IMR-90 (cell line): Measurements from ENCODE around the gene PLCB2. TPM values are rescaled to one million over a fixed set of nuclear protein-coding genes. Genes with fewer than 3 reads are reported as not detected.

Source experiments
- ATAC-seq: fragments of 200-7000 bp; cut with Tn5 transposase; 2 replicates; pipeline ENCODE4 v1.9.1; 2020; ENCODE audit warnings: low read depth, mild to moderate bottlenecking, moderate library complexity
- BruUV-seq: library from RNA; stranded (reverse); fragments of 400-500 nt; replicated peaks from 2 replicates; lab custom pipeline; 2021; lab: Mats Ljungman, UMichigan
- CTCF ChIA-PET: fragments of 300-600 bp; formaldehyde crosslinking; extraction: SDS; loops from one replicate; lab custom pipeline; 2021; ENCODE audit warnings: antibody characterized with exemption; lab: Yijun Ruan, JAX
- POLR2A ChIA-PET: fragments of 300-600 bp; sonication (Branson Sonifier 250); formaldehyde crosslinking; loops from one replicate; lab custom pipeline; 2022; ENCODE audit warnings: antibody characterized with exemption; ENCODE audit not compliant: unreplicated experiment; lab: Charles Lee
- DNase-seq: peaks from one replicate; pipeline ENCODE4 v3.0.0; 2013
- H2AFZ ChIP-seq: replicated peaks from 2 replicates; pipeline ENCODE3; 2013; ENCODE audit warnings: low read length, mild to moderate bottlenecking; ENCODE audit not compliant: poor library complexity
- H2AK5ac ChIP-seq: 2 replicates; pipeline ENCODE4 v1.6.1; 2013; ENCODE audit warnings: low read depth, low read length, inconsistent platforms
- H2AK9ac ChIP-seq: replicated peaks from 2 replicates; pipeline ENCODE3; 2013; ENCODE audit warnings: mild to moderate bottlenecking, low read depth, low read length, moderate library complexity; ENCODE audit not compliant: poor library complexity
- H2BK120ac ChIP-seq: 2 replicates; pipeline ENCODE4 v1.6.1; 2013; ENCODE audit warnings: low read depth, low read length, inconsistent platforms
- H2BK15ac ChIP-seq: 3 replicates; pipeline ENCODE4 v1.6.1; 2013; ENCODE audit warnings: low read depth, low read length, inconsistent platforms
- H2BK20ac ChIP-seq: 2 replicates; pipeline ENCODE4 v1.6.1; 2013; ENCODE audit warnings: low read depth, mild to moderate bottlenecking, inconsistent platforms, low read length, moderate library complexity
- H2BK5ac ChIP-seq: 2 replicates; pipeline ENCODE4 v1.6.1; 2013; ENCODE audit warnings: mild to moderate bottlenecking, low read depth, low read length, inconsistent platforms; ENCODE audit not compliant: poor library complexity, severe bottlenecking
- H3K14ac ChIP-seq: replicated peaks from 2 replicates; pipeline ENCODE4 v1.6.1; 2013; ENCODE audit warnings: low read depth, low read length, inconsistent platforms
- H3K18ac ChIP-seq: 2 replicates; pipeline ENCODE4 v1.6.1; 2013; ENCODE audit warnings: low read depth, low read length, control low read depth
- H3K23ac ChIP-seq: 2 replicates; pipeline ENCODE4 v1.6.1; 2013; ENCODE audit warnings: low read depth, low read length, inconsistent platforms
- H3K27ac ChIP-seq: 2 replicates; pipeline ENCODE4 v1.5.1; 2013; ENCODE audit warnings: mild to moderate bottlenecking, control low read depth, low read length; ENCODE audit not compliant: insufficient read depth
- H3K27me3 ChIP-seq: 2 replicates; pipeline ENCODE4 v1.6.1; 2013; ENCODE audit warnings: low read length; ENCODE audit not compliant: control insufficient read depth, insufficient read depth
- H3K36me3 ChIP-seq: 2 replicates; pipeline ENCODE4 v1.6.1; 2013; ENCODE audit warnings: low read length, mixed read lengths; ENCODE audit not compliant: control insufficient read depth, insufficient read depth
- H3K4ac ChIP-seq: 2 replicates; pipeline ENCODE4 v1.6.1; 2013; ENCODE audit warnings: low read depth, low read length, inconsistent platforms
- H3K4me1 ChIP-seq: 2 replicates; pipeline ENCODE4 v1.6.1; 2013; ENCODE audit warnings: low read length, mixed read lengths; ENCODE audit not compliant: control insufficient read depth, insufficient read depth
- H3K4me2 ChIP-seq: 2 replicates; pipeline ENCODE4 v1.6.1; 2013; ENCODE audit warnings: low read depth, mild to moderate bottlenecking, control low read depth, low read length, moderate library complexity
- H3K4me3 ChIP-seq: 2 replicates; pipeline ENCODE4 v1.5.1; 2013; ENCODE audit warnings: low read depth, mild to moderate bottlenecking, control low read depth, low read length, moderate library complexity; ENCODE audit not compliant: insufficient read depth
- H3K56ac ChIP-seq: 2 replicates; pipeline ENCODE4 v1.6.1; 2013; ENCODE audit warnings: low read length, inconsistent platforms; ENCODE audit not compliant: insufficient read depth; ENCODE audit errors: extremely low read depth
- H3K79me1 ChIP-seq, 2 experiments: 2 replicates each; pipeline ENCODE4 v1.6.1; 2013; ENCODE audit warnings: low read length in 2 of 2, inconsistent platforms in 1 of 2, low read depth in 1 of 2
- H3K9ac ChIP-seq: 2 replicates; pipeline ENCODE4 v1.6.1; 2013; ENCODE audit warnings: low read depth, low read length, control low read depth
- H3K9me1 ChIP-seq: 2 replicates; pipeline ENCODE4 v1.6.1; 2013; ENCODE audit warnings: low read length, inconsistent platforms; ENCODE audit not compliant: insufficient read depth
- H3K9me3 ChIP-seq: 2 replicates; pipeline ENCODE4 v1.6.1; 2013; ENCODE audit warnings: low read length; ENCODE audit not compliant: control insufficient read depth, insufficient read depth
- H4K20me1 ChIP-seq: 2 replicates; pipeline ENCODE4 v1.6.1; 2013; ENCODE audit warnings: low read length, inconsistent platforms; ENCODE audit not compliant: insufficient read depth
- H4K5ac ChIP-seq: 2 replicates; pipeline ENCODE4 v1.6.1; 2013; ENCODE audit warnings: mild to moderate bottlenecking, low read depth, low read length, control low read depth
- H4K8ac ChIP-seq, 2 experiments: 2 replicates each; pipeline ENCODE4 v1.6.1; 2013; ENCODE audit warnings: low read depth in 2 of 2, low read length in 2 of 2, control low read depth in 1 of 2, inconsistent platforms in 1 of 2
- H4K91ac ChIP-seq: 2 replicates; pipeline ENCODE4 v1.6.1; 2013; ENCODE audit warnings: low read depth, low read length, inconsistent platforms; ENCODE audit not compliant: insufficient read depth
- BHLHE40 ChIP-seq: fragments of 150-350 bp; IDR thresholded peaks from 2 replicates; pipeline ENCODE4 v1.6.1; 2016; ENCODE audit warnings: mild to moderate bottlenecking, low read depth, low read length
- CEBPB ChIP-seq: IDR thresholded peaks from 2 replicates; pipeline ENCODE4 v1.6.1; 2012; ENCODE audit warnings: low read depth, low read length, improper control_type of control experiment
- CHD1 ChIP-seq: IDR thresholded peaks from 2 replicates; pipeline ENCODE4 v1.6.1; 2012; ENCODE audit warnings: low read depth, low read length, improper control_type of control experiment
- FOS ChIP-seq: fragments of 150-350 bp; IDR thresholded peaks from 2 replicates; pipeline ENCODE4 v1.6.1; 2016; ENCODE audit warnings: low read depth, low read length
- MAFK ChIP-seq: IDR thresholded peaks from 2 replicates; pipeline ENCODE4 v1.6.1; 2012; ENCODE audit warnings: low read depth, low read length, improper control_type of control experiment
- MAZ ChIP-seq: IDR thresholded peaks from 2 replicates; pipeline ENCODE4 v1.6.1; 2012; ENCODE audit warnings: low read depth, mild to moderate bottlenecking, low read length, improper control_type of control experiment, moderate library complexity, borderline replicate concordance
- MXI1 ChIP-seq: IDR thresholded peaks from 2 replicates; pipeline ENCODE4 v1.6.1; 2012; ENCODE audit warnings: low read depth, mild to moderate bottlenecking, low read length, moderate library complexity, borderline replicate concordance
- NFE2L2 ChIP-seq: fragments of 150-350 bp; IDR thresholded peaks from 2 replicates; pipeline ENCODE4 v1.6.1; 2016; ENCODE audit warnings: low read depth, mild to moderate bottlenecking, low read length
- POLR2A ChIP-seq: IDR thresholded peaks from 2 replicates; pipeline ENCODE4 v1.6.1; 2012; ENCODE audit warnings: mild to moderate bottlenecking, low read depth, low read length
- RAD21 ChIP-seq: IDR thresholded peaks from 2 replicates; pipeline ENCODE4 v1.6.1; 2012; ENCODE audit warnings: low read length, improper control_type of control experiment
- RCOR1 ChIP-seq: IDR thresholded peaks from 2 replicates; pipeline ENCODE4 v1.6.1; 2012; ENCODE audit warnings: mild to moderate bottlenecking, low read length, improper control_type of control experiment; ENCODE audit not compliant: insufficient replicate concordance
- RFX5 ChIP-seq: IDR thresholded peaks from 2 replicates; pipeline ENCODE4 v1.8.0; 2012; ENCODE audit warnings: low read depth, mild to moderate bottlenecking, low read length, moderate library complexity
- SMC3 ChIP-seq: fragments of 150-350 bp; IDR thresholded peaks from 2 replicates; pipeline ENCODE4 v1.6.1; 2016; ENCODE audit warnings: low read depth, mild to moderate bottlenecking, antibody characterized with exemption, low read length, moderate library complexity
- WGBS, 2 experiments: methylation state at CpG; one replicate each; pipeline versions ENCODE4 v1.1.5 to v1.1.7; 2013; ENCODE audit warnings: missing lambda C conversion rate in 2 of 2; ENCODE audit not compliant: insufficient read length in 1 of 2; ENCODE audit errors: extremely low coverage in 2 of 2; 5-methylcytosine and 5-hydroxymethylcytosine counted together
- dilution Hi-C: fragments of 300-500 bp; cut with HindIII; formaldehyde crosslinking; loops from one replicate; pipeline ENCODE4 v1.14.3; 2018; ENCODE audit warnings: low sequenced_read_pairs; ENCODE audit not compliant: unreplicated experiment
- in situ Hi-C: fragments of 300-500 bp; cut with MboI; formaldehyde crosslinking; loops from 3 replicates; pipeline ENCODE4 v1.14.3; 2019; ENCODE audit warnings: low sequenced_read_pairs, inconsistent platforms, mixed read lengths
- intact Hi-C: fragments of 100-400 bp; cut with micrococcal nuclease; formaldehyde crosslinking; loops from 2 replicates; pipeline ENCODE4 v1.10.0; 2022
- polyA plus RNA-seq, 3 experiments: library from polyadenylated mRNA; depleted of rRNA; stranded (reverse); fragments of >200 nt; gene quantifications; 2 replicates each; pipeline ENCODE4 v1.2.3, GENCODE V29; 2012; ENCODE audit warnings: low replicate concordance in 1 of 3
- total RNA-seq: library from RNA; depleted of rRNA; stranded (reverse); fragments of >200 nt; gene quantifications from 2 replicates; pipeline ENCODE4 v1.2.3, GENCODE V29; 2012
- TF ChIP-seq, protein P1 (sequence below): fragments of 150-350 bp; IDR thresholded peaks from 2 replicates; pipeline ENCODE4 v1.6.1; 2016; ENCODE audit warnings: low read depth, mild to moderate bottlenecking, low read length, moderate library complexity, borderline replicate concordance
- TF ChIP-seq, protein P2 (sequence below): conservative IDR thresholded peaks from 2 replicates; pipeline ENCODE4 v1.5.1; 2012; ENCODE audit warnings: mild to moderate bottlenecking, low read depth, low read length, improper control_type of control experiment
- TF ChIP-seq, protein P3 (sequence below): fragments of 150-350 bp; IDR thresholded peaks from 2 replicates; pipeline ENCODE4 v1.6.1; 2017; ENCODE audit warnings: mild to moderate bottlenecking, antibody characterized with exemption, low read length, low read depth

PLCB2 gene
- total and polyA plus RNA-seq, 2 of the 4 experiments (the other 2 are of a cell fraction) = 0.18 to 1.4 TPM

DNA sequence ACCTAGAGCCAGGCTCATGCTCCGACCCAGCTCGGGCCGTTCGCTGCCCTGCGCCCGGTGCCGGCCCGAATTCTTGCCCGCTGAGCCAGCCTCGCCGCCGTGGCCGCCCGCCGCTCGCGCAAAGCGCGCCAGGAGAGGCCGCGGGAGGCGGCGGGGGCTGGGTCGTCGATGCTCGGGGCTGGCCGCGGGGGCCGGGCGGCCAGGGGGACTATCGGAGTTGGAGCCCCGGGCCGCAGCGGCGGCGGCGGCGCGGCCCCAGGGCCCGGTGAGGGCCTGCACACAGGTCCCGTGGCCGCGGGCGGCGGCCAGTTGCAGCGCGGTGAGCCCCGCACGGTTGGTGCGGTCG, 26.0 kb downstream of the PLCB2 start:
- Histone ChIP-seq H2AK5ac (no peak overlapping the region), H3K9me1 (no peaks in the 10 kb centered on the region), H3K4me1 (peaks cover 9% of the 10 kb centered on the region), H4K91ac (no peak overlapping the region), H3K9me3 (no peaks in the 10 kb centered on the region), H3K4ac (no peak overlapping the region), H4K8ac (no peak overlapping the region), H3K18ac (no peak overlapping the region), H3K27me3 (peaks cover 73% of the 10 kb centered on the region), H2AFZ (peak overlapping the region; percentile 86), H3K36me3 (no peaks in the 10 kb centered on the region), H4K5ac (no peak overlapping the region), H3K56ac (no peak overlapping the region), H2BK15ac (no peak overlapping the region), H3K27ac (no peak overlapping the region), H3K23ac (no peak overlapping the region), H2BK120ac (no peak overlapping the region), H2BK5ac (no peak overlapping the region), H4K20me1 (no peaks in the 10 kb centered on the region), H2BK20ac (no peak overlapping the region), H3K14ac (no peak overlapping the region), H3K9ac (no peak overlapping the region), H3K4me3 (peak overlapping the region; percentile 47; the same call in 1 of the 2 replicates), H3K4me2 (peak overlapping the region; percentile 91; the same call in 1 of the 2 replicates), H3K79me1 (no peaks in the 10 kb centered on the region), H2AK9ac (no peak overlapping the region)
- DNase-seq = no peak
- TF ChIP-seq MXI1 = no peak
- TF ChIP-seq POLR2A = no peak
- TF ChIP-seq RFX5 = no peak
- no peak for TF ChIP-seq MAFK
- TF ChIP-seq, protein P1, sequence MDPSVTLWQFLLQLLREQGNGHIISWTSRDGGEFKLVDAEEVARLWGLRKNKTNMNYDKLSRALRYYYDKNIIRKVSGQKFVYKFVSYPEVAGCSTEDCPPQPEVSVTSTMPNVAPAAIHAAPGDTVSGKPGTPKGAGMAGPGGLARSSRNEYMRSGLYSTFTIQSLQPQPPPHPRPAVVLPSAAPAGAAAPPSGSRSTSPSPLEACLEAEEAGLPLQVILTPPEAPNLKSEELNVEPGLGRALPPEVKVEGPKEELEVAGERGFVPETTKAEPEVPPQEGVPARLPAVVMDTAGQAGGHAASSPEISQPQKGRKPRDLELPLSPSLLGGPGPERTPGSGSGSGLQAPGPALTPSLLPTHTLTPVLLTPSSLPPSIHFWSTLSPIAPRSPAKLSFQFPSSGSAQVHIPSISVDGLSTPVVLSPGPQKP = no peak
- TF ChIP-seq SMC3 = no peak
- TF ChIP-seq CEBPB = no peak
- TF ChIP-seq, protein P2, sequence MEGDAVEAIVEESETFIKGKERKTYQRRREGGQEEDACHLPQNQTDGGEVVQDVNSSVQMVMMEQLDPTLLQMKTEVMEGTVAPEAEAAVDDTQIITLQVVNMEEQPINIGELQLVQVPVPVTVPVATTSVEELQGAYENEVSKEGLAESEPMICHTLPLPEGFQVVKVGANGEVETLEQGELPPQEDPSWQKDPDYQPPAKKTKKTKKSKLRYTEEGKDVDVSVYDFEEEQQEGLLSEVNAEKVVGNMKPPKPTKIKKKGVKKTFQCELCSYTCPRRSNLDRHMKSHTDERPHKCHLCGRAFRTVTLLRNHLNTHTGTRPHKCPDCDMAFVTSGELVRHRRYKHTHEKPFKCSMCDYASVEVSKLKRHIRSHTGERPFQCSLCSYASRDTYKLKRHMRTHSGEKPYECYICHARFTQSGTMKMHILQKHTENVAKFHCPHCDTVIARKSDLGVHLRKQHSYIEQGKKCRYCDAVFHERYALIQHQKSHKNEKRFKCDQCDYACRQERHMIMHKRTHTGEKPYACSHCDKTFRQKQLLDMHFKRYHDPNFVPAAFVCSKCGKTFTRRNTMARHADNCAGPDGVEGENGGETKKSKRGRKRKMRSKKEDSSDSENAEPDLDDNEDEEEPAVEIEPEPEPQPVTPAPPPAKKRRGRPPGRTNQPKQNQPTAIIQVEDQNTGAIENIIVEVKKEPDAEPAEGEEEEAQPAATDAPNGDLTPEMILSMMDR = no peak
- no peak for TF ChIP-seq CHD1
- TF ChIP-seq, protein P3, sequence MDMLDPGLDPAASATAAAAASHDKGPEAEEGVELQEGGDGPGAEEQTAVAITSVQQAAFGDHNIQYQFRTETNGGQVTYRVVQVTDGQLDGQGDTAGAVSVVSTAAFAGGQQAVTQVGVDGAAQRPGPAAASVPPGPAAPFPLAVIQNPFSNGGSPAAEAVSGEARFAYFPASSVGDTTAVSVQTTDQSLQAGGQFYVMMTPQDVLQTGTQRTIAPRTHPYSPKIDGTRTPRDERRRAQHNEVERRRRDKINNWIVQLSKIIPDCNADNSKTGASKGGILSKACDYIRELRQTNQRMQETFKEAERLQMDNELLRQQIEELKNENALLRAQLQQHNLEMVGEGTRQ = no peak
- no peak for TF ChIP-seq MAZ
- TF ChIP-seq FOS = no peak
- no peak for TF ChIP-seq NFE2L2
- TF ChIP-seq BHLHE40 = no peak
- no peak for TF ChIP-seq RCOR1
- TF ChIP-seq RAD21 = no peak
- in situ Hi-C loops = no loop called here
- intact Hi-C loops = no loop called here
- 6% methylated on average over 29 of the region's 51 CpGs; no CpG with 5 or more reads in 1 of the 2 experiments for WGBS, 2 experiments
- CTCF ChIA-PET = no interaction called here
- POLR2A ChIA-PET = interaction anchor here (0.7 kb wide), 1 partner anchor 72 kb away, joined by 4 read pairs; no protein-coding TSS in a partner anchor
- no TSS peak for BruUV-seq
- ATAC-seq = peak; percentile 6; the same call in 1 of the 2 replicates
- dilution Hi-C loops = no loop called here
